Measurements from ENCODE around the gene YPEL5. TPM values are rescaled to one million over a fixed set of nuclear protein-coding genes. Genes with fewer than 3 reads are reported as not detected.

The YPEL5 gene
- total RNA-seq, 4 donors from 2014 or later = 42.8 to 88.1 (median 80.5) TPM

DNA sequence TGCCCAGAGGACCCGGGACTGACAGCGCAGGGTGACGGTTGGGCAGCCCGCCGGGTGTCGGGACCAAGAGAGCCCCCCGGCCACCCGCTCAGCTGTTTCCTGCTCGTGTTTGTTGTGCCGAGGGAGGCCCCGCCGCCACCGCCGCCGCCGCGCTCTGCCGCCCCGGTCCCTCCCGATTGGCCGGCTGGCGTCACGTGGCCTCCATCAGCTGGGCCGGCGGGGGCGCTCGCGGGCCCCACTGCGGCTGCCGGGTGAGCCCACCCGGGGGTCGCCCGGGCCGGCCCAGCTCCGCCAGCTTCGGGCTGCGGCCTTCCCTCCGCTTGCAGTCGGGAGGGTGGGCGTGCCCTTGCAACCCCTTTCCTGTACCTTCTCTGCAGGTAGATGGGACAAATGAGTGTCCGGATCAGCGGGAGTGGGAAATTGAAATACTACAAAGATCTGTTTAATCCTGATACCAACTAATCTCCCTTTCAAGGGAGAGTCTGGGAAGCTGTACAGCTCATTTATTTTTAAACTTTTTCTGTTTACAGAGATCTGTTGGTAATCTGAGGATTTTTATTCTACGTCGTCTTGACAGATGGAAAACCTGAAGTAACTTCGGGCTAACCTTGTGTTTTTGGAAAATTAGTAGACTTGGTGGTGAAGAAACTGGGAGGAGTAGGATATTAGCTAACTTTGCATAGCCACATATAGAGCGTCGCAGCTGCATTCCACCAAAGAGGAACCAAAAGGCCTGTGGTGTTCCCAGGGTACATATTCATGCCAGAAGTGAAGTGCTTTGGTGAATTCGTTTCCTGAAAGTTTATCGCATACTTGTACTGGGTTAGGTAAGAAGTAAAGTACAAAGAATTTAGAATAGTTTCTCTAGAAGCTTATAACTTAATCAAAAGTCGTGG lies 1.2 kb downstream of the YPEL5 start:
- Histone ChIP-seq H3K9me3 (no peaks in the 10 kb centered on the region), H3K27ac (peak overlapping the region; percentile 99 to 100 (median 100)), H3K27me3 (no peaks in the 10 kb centered on the region), H3K4me1 (peaks cover 26 to 46% (median 42%) of the 10 kb centered on the region in 4 donors), H3K36me3 (peaks cover 0 to 7% (median 0%) of the 10 kb centered on the region in 4 donors), H3K4me3 (peak overlapping the region; percentile 94 to 99 (median 96))
- peak; percentile 85 for DNase-seq
- intact Hi-C loops (cut with DNase I; ENCODE audit: low total_unique reads) = no loop called here
- 8 to 24% methylated on average over 6 to 29 of the region's 50 CpGs for WGBS, 2 donors (ENCODE audit: low coverage in 1 of 2)
- TF ChIP-seq, protein P1, sequence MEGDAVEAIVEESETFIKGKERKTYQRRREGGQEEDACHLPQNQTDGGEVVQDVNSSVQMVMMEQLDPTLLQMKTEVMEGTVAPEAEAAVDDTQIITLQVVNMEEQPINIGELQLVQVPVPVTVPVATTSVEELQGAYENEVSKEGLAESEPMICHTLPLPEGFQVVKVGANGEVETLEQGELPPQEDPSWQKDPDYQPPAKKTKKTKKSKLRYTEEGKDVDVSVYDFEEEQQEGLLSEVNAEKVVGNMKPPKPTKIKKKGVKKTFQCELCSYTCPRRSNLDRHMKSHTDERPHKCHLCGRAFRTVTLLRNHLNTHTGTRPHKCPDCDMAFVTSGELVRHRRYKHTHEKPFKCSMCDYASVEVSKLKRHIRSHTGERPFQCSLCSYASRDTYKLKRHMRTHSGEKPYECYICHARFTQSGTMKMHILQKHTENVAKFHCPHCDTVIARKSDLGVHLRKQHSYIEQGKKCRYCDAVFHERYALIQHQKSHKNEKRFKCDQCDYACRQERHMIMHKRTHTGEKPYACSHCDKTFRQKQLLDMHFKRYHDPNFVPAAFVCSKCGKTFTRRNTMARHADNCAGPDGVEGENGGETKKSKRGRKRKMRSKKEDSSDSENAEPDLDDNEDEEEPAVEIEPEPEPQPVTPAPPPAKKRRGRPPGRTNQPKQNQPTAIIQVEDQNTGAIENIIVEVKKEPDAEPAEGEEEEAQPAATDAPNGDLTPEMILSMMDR (IDR thresholded peaks at IDR 0.05) = peak in 4 of 5 experiments; percentile 35 to 53 (median 45)
- TF ChIP-seq POLR2AphosphoS5 (IDR thresholded peaks at IDR 0.05) = peak; percentile 76 to 85 (median 81)
- no peak for TF ChIP-seq EP300 (IDR thresholded peaks at IDR 0.05; ENCODE audit: low read depth)
- peak; percentile 39 for TF ChIP-seq POLR2A (IDR thresholded peaks at IDR 0.05)
- in situ Hi-C loops (cut with MboI; ENCODE audit: low pct_ligation_motif_present in 1 of 4, low pct_unique_long_range_greater_than_20kb in 1 of 4, low sequenced_read_pairs in 3 of 4) = no loop called here

DNA sequence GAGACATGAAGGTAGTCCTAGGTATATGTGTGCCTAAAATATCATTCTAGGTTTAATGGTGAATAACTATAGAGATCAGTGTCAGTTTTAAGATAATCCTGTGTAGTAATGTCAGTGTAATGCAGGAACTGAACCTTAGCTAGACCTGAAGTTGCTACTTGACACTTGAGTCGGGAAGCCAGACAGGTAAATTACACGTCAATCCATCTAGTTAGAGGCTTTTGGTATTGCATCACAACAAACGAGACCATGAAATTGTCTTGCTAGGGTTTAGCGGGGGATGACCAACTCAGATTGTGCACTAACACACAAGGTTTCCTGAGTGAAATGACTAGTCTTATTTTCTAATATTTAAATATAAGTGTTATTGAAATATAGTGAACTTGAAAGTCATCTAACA lies 2.0 kb downstream of the YPEL5 start:
- Histone ChIP-seq H3K27me3 (no peaks in the 10 kb centered on the region), H3K4me3 (peak overlapping the region in 1 of 4 donors; percentile 94), H3K9me3 (no peaks in the 10 kb centered on the region), H3K4me1 (peaks cover 26 to 54% (median 42%) of the 10 kb centered on the region in 4 donors), H3K27ac (peak overlapping the region; percentile 99 to 100 (median 100)), H3K36me3 (peaks cover 0 to 7% (median 0%) of the 10 kb centered on the region in 4 donors)
- TF ChIP-seq EP300 (IDR thresholded peaks at IDR 0.05; ENCODE audit: low read depth) = no peak
- no peak for TF ChIP-seq POLR2AphosphoS5 (IDR thresholded peaks at IDR 0.05)
- TF ChIP-seq POLR2A (IDR thresholded peaks at IDR 0.05) = no peak
- TF ChIP-seq, protein P1 (IDR thresholded peaks at IDR 0.05) = no peak
- intact Hi-C loops (cut with DNase I; ENCODE audit: low total_unique reads) = no loop called here
- in situ Hi-C loops (cut with MboI; ENCODE audit: low pct_ligation_motif_present in 1 of 4, low pct_unique_long_range_greater_than_20kb in 1 of 4, low sequenced_read_pairs in 3 of 4) = no loop called here
- DNase-seq = no peak
- WGBS, 2 donors (ENCODE audit: low coverage in 1 of 2) = 56 to 83% methylated on average over 3 to 4 of the region's 4 CpGs

DNA sequence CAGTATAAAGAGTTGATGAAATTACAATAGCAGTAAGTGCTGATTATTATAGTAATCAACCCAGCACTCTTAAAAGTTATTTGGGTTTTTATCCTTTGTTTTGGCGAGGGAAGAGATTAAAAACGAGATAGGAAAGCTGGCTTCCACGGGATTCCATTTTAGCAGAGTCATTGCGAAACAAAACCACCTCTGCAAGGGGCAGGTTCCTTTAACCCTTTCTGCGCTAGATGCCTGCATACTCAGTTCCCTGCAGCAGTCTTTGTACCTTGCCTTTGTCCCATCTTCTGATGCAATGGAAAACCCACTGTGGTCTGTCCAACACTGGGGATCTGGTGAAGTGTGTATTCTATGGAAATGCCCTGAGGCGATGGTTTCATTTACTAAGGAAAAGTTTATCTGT lies 2.7 kb downstream of the YPEL5 start:
- no peaks in the 10 kb centered on the region for H3K27me3 ChIP-seq
- in situ Hi-C loops (cut with MboI; ENCODE audit: low pct_ligation_motif_present in 1 of 4, low pct_unique_long_range_greater_than_20kb in 1 of 4, low sequenced_read_pairs in 3 of 4) (no loop called here), intact Hi-C loops (cut with DNase I; ENCODE audit: low total_unique reads) (no loop called here)
- 37 to 45% methylated on average over 4 to 6 of the region's 6 CpGs for WGBS, 2 donors (ENCODE audit: low coverage in 1 of 2)
- peak overlapping the region in 2 of 4 donors; percentile 10 to 99 for H3K27ac ChIP-seq
- peaks cover 0 to 7% (median 0%) of the 10 kb centered on the region in 4 donors for H3K36me3 ChIP-seq
- H3K9me3 ChIP-seq = no peaks in the 10 kb centered on the region
- no peak for TF ChIP-seq POLR2A (IDR thresholded peaks at IDR 0.05)
- no peak for TF ChIP-seq EP300 (IDR thresholded peaks at IDR 0.05; ENCODE audit: low read depth)
- no peak for TF ChIP-seq POLR2AphosphoS5 (IDR thresholded peaks at IDR 0.05)
- TF ChIP-seq, protein P1 (IDR thresholded peaks at IDR 0.05) = no peak
- H3K4me3 ChIP-seq = no peak overlapping the region
- H3K4me1 ChIP-seq = peaks cover 29 to 60% (median 45%) of the 10 kb centered on the region in 4 donors
- no peak for DNase-seq

DNA sequence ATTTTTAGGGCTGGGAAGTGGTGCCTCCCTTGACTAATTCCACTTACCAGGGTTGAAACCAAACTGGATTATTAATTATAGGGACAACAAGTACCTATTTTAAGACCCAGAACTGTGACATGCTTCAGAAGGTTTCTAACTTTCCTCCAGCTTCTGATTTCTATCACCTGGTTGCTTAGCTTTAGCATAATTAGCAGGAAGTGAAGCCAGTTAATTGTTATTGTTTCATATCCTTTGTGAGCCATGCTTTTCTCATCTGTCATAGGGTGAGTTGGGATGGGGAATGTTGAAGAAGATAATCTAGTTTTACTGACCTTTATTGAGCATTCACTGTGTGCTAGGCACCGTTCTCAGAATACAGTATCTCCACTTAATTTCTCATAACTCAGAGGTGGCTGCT lies 3.2 kb downstream of the YPEL5 start:
- Histone ChIP-seq H3K9me3 (no peaks in the 10 kb centered on the region), H3K4me3 (no peak overlapping the region), H3K36me3 (peaks cover 0 to 7% (median 0%) of the 10 kb centered on the region in 4 donors), H3K27ac (peak overlapping the region in 2 of 4 donors; percentile 2 to 10), H3K4me1 (peaks cover 33 to 65% (median 47%) of the 10 kb centered on the region in 4 donors), H3K27me3 (no peaks in the 10 kb centered on the region)
- in situ Hi-C loops (cut with MboI; ENCODE audit: low pct_ligation_motif_present in 1 of 4, low pct_unique_long_range_greater_than_20kb in 1 of 4, low sequenced_read_pairs in 3 of 4) = loop anchor here in 2 of 4 donors (25.0 kb wide), 1 partner anchor 1012 kb away; no protein-coding TSS in a partner anchor
- intact Hi-C loops (cut with DNase I; ENCODE audit: low total_unique reads) = no loop called here
- no peak for TF ChIP-seq POLR2AphosphoS5 (IDR thresholded peaks at IDR 0.05)
- TF ChIP-seq, protein P1 (IDR thresholded peaks at IDR 0.05) = no peak
- TF ChIP-seq POLR2A (IDR thresholded peaks at IDR 0.05) = no peak
- TF ChIP-seq EP300 (IDR thresholded peaks at IDR 0.05; ENCODE audit: low read depth) = no peak
- WGBS, 2 donors (ENCODE audit: low coverage in 1 of 2) = 56 to 80% methylated on average over 1 of the region's 1 CpG
- no peak for DNase-seq

Data from transverse colon (tissue), 4 donors.